NCI-H524 (cell line): ENCODE data around the gene DNAJC17.

Experiments
- DNase-seq, 2 experiments: peaks; one replicate each; lab custom pipeline; 2025; lab: John Stamatoyannopoulos, UW

DNAJC17 gene

DNA sequence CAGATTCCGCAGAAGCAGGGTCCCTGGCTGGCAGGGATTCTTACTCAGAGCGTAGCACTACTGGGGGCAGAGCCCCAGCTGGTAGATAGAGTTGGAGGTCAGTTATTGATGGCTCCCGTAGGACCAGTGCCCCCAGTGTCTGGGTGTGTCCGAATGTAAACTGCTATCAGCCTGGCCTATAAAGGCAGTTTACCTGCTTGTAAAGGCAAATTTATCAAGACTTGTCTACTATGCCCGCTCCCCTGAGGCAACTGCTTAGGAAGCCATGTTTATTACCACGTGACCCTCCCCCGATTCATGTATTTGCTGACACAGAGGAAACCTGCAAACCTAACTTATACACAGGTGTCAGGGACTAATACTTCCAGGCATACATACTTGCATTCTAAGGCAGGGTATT lies 21.8 kb upstream of the DNAJC17 start:
- DNase-seq = no peak

DNA sequence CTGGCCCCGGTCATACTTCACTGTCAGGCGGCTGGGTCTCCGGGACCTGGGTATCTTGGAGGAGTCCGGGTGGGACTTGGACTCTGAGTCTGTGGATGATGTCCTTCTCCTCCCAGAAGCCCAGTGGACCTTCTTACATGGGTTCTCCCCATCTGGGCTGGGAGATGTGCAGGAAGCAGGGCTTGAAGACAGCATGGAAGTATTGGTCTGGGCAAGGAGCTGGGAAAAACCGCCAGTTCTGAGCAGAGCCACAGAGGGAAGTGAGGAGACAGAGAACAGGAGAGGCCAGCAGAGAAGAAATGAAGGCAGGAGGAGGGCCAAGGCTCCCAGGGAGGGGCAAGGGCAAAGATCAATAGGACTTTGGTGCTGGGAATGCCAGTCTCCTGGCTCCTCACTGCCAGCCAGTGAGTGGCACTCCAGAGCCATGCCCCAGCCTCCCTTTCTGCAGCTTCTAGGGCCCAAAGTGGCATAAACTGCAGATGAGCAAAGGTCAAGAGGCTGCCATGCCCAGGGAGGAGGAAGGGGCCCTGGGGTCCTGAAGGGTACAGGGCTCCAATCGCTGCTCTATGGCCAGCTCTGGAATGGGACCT lies 21.3 kb upstream of the DNAJC17 start, which contains the start of gene PPP1R14D:
TSS of gene PPP1R14D (minus strand) at position 262 of the 590 bp plus-strand sequence. CDS start at position 195, 67 bp downstream.
- no peak for DNase-seq

- DNase-seq = no peak
Observed at GRCh38 chr15:40826423-40827075, 19.3 kb upstream of the DNAJC17 start.

DNA sequence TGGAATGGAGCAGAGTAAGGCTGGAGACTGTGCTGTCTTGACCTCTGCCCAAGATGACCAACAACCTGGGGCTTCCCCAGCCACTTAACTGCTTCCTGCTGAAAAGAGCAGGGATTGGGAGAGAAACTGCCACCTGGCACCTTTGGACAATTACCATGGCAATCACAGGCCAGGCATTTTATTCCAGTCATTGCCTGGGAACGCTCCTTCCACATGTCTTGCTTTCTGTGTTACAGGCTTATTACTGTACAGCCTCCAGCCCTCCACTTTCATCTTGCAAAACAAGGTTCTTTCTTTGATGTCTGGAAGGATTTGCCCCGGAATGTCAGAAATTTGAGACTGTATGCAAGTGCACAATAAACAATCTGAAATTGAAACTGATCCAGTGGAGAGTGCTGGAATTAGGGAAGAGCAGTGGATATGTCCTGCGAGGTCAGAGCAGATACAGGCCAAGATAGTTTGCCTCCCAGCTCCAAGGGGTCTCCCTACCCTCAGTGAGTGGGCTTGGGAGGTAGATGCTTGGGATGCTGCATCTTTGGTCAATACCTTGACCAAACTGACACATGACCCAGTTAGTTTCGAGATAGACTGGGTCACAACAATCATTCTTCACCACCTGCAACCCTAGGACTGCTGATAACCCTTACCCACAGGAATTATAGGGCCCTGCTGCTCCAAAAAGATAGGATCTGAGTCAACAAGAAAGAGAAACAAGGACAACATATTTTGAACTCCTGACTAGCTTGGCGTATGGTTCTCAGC lies 18.6 kb upstream of the DNAJC17 start:
- DNase-seq = no peak

GRCh38 chr15:40823572-40824343 lies 16.5 kb upstream of the DNAJC17 start:
- DNase-seq = no peak

DNA sequence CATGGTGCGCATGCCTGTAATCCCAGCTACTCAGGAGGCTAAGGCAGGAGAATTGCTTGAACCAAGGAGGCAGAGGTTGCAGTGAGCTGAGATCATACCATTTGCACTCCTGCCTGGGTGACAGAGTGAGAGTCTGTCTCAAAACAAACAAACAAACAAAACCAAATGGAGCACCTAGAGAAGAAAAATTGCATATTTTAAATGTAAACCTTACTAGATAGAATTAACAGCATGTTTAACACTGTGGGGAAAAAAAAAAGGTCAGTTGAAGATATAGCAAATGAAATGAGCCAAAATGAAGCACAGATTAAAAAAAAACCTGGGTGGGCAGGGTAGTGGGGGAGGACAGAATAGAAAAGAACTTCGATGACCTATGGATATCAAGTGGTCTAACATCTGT lies 13.9 kb upstream of the DNAJC17 start:
- DNase-seq = no peak

DNA sequence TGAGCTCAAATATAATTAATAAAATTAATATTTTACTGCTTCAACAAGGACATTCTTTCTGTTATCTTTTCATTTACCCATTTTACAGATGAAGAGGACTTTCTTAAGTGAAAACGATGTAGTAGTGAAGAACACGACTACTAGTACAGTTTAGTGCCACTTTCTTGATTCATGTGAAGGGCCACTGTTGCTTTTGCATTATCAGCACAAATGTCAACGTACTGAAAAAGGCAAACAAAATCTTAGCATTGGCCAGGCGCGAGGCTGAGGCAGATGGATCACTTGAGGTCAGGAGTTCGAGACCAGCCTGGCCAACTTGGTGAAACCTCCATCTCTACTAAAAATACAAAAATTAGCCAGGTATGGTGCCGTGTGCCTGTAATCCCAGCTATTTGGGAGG lies 11.8 kb upstream of the DNAJC17 start:
- no peak for DNase-seq

- no peak for DNase-seq
Observed at GRCh38 chr15:40815042-40815698, 7.9 kb upstream of the DNAJC17 start.

DNA sequence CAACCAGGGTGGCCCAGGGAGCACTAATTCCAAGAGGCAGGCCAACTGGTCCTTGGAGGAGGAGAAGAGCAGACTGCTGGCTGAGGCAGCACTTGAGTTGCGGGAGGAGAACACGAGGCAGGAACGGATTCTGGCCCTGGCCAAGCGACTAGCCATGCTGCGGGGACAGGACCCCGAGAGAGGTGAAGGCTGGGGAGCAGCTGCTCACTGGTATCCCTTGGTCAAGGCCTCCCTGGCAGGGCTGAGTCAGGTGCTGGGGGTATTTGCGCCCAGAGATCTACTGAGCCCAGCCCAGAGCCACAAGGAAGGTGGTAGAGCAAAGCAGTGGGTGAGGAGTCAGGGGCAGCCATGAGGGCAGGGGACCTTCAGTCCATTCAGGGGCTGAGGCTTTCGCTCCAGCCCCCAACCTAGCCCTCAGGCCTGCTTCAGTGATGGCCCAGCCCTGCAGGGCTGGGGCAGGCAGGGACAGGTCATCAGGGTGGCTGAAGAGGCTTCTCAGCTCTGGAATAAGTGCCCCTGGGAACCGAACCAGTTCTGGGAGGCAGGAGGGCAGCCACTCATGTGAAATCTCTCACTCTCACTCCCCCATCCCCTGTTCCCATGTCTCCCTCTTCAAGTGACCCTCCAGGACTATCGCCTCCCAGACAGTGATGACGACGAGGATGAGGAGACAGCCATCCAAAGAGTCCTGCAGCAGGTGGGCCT lies 5.6 kb upstream of the DNAJC17 start:
- DNase-seq = no peak

GRCh38 chr15:40808861-40809450 lies 1.7 kb upstream of the DNAJC17 start:
- DNase-seq = no peak

DNA sequence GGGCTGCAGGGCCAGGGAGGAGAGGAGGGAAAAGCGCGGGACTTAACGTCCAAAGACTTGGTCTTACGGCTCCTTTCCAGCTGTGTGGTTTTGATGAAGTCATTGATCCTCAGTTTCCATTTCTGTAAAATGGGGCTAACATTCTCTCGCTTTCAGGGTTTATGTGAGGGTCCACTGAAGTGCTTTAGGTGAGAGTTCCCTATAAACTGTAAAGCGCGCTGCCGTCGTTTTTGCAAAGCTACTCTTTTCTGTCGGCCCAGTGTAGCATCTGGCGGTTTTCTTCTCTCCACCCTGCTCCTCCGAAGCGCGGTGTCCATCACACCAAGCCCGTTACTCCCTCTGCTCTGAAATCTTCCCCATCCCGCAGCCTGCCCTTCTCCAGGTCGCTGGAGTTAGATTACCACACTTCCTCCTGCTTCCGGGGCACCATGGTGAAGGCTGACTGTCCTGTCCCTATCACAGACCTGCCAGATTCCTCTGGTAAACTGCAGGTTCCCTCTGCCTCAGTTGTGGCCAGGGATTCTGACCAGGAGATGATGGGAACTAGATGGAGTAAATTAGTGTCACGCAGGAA lies 702 bp upstream of the DNAJC17 start:
- no peak for DNase-seq

DNA sequence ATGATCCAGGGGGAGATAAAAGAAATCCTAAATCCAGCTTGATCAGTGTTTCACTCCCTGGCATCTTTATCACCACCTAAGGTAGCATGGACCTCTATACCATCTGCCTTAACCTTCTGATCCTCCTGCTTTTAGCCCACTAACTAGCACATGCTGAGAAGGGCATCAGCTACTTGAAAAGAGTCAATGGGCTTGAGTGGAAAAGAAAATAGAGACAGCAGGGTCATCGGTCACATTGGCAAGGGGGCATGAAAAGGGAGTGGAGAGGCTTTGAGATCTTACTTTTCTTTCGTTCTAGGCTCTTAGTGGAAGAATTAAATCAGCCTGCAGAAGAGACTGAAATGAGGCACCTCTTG lies 623 bp downstream of the DNAJC17 start:
- no peak for DNase-seq

DNA sequence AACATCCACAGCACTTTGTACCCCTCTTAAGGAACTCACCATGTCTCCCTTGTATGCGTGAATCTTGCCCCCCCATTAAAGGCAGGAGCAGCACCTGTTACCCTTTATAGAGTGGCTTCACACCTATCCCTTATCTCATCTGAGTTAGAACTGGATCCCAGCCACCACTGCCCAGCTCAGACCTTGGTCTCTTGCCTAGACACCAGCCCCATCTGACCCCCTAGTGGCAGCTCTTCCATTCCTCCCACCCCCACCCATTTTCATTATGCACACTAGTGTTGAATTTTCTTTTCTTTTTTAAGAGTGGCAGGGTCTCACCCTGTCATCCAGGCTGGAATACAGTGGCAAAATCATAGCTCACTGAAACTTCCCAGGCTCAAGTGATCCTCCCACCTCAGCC lies 3.6 kb downstream of the DNAJC17 start:
- no peak for DNase-seq

GRCh38 chr15:40803076-40803475 lies 4.2 kb downstream of the DNAJC17 start:
- no peak for DNase-seq

DNA sequence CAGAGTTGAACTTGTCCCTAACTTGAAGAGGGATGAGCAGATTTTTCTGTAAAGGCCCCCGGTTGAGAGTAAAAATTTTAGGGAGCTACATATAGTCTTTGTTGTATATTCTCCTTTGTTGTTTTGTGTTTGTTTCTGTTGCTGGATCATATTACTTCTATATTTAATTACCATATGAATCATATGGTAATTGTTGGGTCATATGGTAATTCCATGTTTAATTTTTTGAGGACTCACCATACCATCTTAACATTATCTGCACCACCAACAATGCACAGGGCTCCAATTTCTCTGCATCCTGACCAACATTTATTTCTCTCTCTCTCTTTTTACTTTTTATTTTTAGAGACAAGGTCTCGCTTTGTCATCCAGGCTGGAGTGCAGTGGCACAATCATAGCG lies 7.8 kb downstream of the DNAJC17 start:
- no peak for DNase-seq

DNA sequence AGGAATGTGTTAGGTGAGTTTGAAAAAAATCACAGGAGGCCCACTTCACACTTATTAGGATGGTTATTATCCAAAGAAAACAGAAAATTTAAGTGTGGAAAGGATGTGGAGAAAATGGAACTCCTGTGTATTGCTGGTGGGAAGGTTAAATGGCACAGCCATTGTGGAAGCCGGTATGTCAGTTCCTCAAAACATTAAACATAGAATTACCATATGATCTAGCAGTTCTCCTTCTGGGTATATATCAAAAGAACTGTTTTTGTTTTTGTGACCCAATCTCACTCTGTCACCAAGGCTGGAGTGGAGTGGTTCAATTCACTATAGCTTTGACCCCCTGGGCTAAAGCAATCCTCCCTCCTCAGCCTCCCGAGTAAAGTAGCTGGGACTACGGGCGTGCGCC lies 10.8 kb downstream of the DNAJC17 start:
- DNase-seq = no peak

- DNase-seq = no peak
Observed at GRCh38 chr15:40796041-40796440, 11.2 kb downstream of the DNAJC17 start.

- no peak for DNase-seq
Observed at GRCh38 chr15:40793216-40793989, 13.9 kb downstream of the DNAJC17 start.

DNA sequence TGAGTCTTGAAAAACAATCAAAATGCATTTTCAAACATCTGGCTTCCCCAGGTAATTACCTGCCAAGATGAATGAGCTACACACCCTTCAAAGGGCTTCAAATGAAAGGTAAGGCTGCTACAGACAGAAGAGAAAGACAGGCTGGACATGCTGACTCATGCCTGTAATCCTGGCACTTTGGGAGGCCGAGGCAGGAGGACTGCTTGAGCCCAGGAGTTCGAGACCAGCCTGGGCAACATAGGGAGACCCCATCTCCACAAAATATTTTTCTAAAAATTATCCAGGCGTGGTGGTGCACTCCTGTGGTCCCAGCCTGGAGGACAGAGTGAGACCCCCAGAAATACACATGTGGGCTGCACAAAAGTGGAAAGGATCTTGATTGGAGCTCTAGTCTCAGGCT lies 14.9 kb downstream of the DNAJC17 start:
- no peak for DNase-seq

DNA sequence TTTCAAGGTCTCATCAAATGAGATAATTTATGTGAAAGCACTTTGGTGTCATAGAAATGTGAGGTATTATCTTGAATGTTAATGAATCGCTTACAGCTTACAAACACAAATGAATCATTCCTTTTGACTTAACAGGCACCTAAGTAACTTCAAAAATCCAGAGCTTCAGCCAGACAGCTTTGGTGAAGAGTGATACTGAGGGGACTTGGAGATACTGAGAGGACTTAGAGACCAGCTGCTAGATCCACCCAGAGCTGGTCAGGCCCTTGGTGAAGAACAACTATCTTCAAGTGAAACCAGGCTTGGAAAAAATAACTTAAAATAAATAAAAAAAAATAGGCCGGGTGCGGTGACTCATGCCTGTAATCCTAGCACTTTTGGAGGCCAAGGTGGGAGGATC lies 16.6 kb downstream of the DNAJC17 start:
- no peak for DNase-seq
